HG03135 (cell line): ENCODE data around the gene TNIK.
A peak's percentile ranks its signal among the peaks of the same experiment; 100 is the strongest.

Experiments
- ATAC-seq: cut with Tn5 transposase; IDR thresholded peaks from one replicate; pipeline ENCODE4 v1.9.1; 2021; ENCODE audit warnings: mild to moderate bottlenecking, moderate library complexity; ENCODE audit not compliant: unreplicated experiment

TNIK gene

GRCh38 chr3:171470714-171471227 lies 10.6 kb upstream of the TNIK start:
- ATAC-seq: no peak

- no peak for ATAC-seq
Measured at GRCh38 chr3:171469376-171469775, 9.2 kb upstream of the TNIK start.

- ATAC-seq: no peak
Measured at GRCh38 chr3:171468296-171468906, 8.2 kb upstream of the TNIK start.

GRCh38 chr3:171465763-171466162 lies 5.6 kb upstream of the TNIK start:
- no peak for ATAC-seq

GRCh38 chr3:171464462-171464861 lies 4.3 kb upstream of the TNIK start:
- no peak for ATAC-seq

GRCh38 chr3:171462224-171462623 lies 2.0 kb upstream of the TNIK start:
- no peak for ATAC-seq

- ATAC-seq: no peak
Measured at GRCh38 chr3:171461525-171461917, 1.3 kb upstream of the TNIK start.

GRCh38 chr3:171460725-171461524 lies 720 bp upstream of the TNIK start:
- ATAC-seq: peak; percentile 44

GRCh38 chr3:171459137-171459941 lies 866 bp downstream of the TNIK start:
- peak; percentile 0 for ATAC-seq

- no peak for ATAC-seq
Measured at GRCh38 chr3:171458864-171459136, 1.4 kb downstream of the TNIK start.

- ATAC-seq: no peak
Measured at GRCh38 chr3:171458071-171458863, 1.9 kb downstream of the TNIK start.

- ATAC-seq: no peak
Measured at GRCh38 chr3:171457607-171458061, 2.6 kb downstream of the TNIK start.

GRCh38 chr3:171456765-171457606 lies 3.2 kb downstream of the TNIK start:
- no peak for ATAC-seq

- ATAC-seq: no peak
Measured at GRCh38 chr3:171455603-171456550, 4.3 kb downstream of the TNIK start.

GRCh38 chr3:171454041-171454440 lies 6.2 kb downstream of the TNIK start:
- ATAC-seq: no peak

- no peak for ATAC-seq
Measured at GRCh38 chr3:171453180-171453886, 6.9 kb downstream of the TNIK start.

GRCh38 chr3:171452328-171452727 lies 7.9 kb downstream of the TNIK start:
- no peak for ATAC-seq

GRCh38 chr3:171451915-171452314 lies 8.3 kb downstream of the TNIK start:
- ATAC-seq: no peak
